ENCODE measurements around the gene RFX1. TPM values are rescaled to one million over a fixed set of nuclear protein-coding genes. Genes with fewer than 3 reads are reported as not detected.
A peak's percentile ranks its signal among the peaks of the same experiment; 100 is the strongest.
"Not testable (repeated sequence)": the region's sequence is repeated elsewhere in the genome, so short reads cannot be mapped to it uniquely, and the experiment has no call there.

Gene RFX1
- total and polyA plus RNA-seq, 2 of the 13 experiments (the other 11 are each of a cell fraction or from before 2014, with no cell fraction given) = 1.1 to 1.3 TPM

DNA sequence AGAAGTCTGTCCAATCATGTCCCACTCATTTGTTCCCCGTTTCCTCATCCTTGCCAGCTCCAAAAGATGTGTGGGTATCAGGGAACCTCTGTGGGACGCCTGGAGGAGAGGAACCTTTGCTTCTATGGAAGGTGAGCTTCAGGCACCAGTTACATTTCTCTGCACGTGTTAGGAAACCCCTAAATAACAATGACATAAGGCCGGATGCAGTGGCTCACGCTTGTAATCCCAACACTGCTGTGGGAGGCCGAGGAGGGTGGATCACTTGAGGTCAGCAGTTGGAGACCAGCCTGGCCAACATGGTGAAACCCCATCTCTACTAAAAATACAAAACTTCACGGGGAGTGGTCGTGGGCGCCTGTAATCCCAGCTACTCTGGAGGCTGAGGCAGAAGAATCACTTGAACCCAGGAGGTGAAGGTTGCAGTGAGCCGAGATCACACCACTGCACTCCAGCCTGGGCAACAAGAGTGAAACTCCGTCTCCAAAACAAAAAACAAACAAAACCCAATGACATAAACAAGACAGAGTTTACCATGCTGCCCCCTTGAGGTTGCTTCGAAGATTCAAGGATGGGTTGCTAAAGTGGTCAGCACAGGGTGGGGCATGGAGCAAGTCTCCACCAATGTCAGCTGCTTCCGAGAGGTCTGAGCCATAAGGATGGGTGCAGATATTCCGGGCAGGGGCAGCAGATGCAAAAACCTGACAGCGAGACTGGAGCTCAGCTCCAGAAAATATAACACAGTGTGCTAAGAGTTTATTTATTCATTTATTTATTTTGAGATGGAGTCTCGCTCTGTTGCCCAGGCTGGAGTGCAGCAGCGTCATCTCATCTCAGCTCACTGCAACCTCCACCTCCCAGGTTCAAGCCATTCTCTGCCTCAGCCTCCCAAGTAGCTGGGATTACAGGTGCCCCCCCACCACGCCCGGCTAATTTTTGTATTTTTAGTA lies 36.8 kb upstream of the RFX1 start:
- BruUV-seq (replicated peaks); H3K4me1 ChIP-seq (ENCODE audit: insufficient read depth, low read length); H3K36me3 ChIP-seq (replicated peaks in 1 of 2; ENCODE audit: control insufficient read depth in 1 of 2, insufficient read depth in 2 of 2, low read length in 2 of 2); H3K4me3 ChIP-seq (replicated peaks in 1 of 3; ENCODE audit: insufficient read depth in 1 of 3, low read depth in 2 of 3, low read length in 3 of 3); H3K4me2 ChIP-seq (ENCODE audit: low read depth, low read length); H4K20me1 ChIP-seq (ENCODE audit: insufficient read depth, low read length); H3K27me3 ChIP-seq (ENCODE audit: control insufficient read depth in 1 of 2, insufficient read depth in 2 of 2, low read length in 2 of 2); H2AFZ ChIP-seq (ENCODE audit: low read length); H3K79me2 ChIP-seq (ENCODE audit: insufficient read depth, low read length); H3K9ac ChIP-seq (ENCODE audit: insufficient read depth, low read depth, low read length); in situ Hi-C loops (cut with HindIII; ENCODE audit: extremely low pct_ligation_motif_present, low pct_unique_long_range_greater_than_20kb); H3K9me3 ChIP-seq (ENCODE audit: low read length); TF ChIP-seq ATF7 (CRISPR knock-in tag; IDR thresholded peaks at IDR 0.05); FOXA1 (IDR thresholded peaks at IDR 0.05): not testable (repeated sequence)
- POLR2A ChIA-PET = interaction anchor here (1.7 kb wide), 1 partner anchor 29 kb away, joined by 5 read pairs; no protein-coding TSS in a partner anchor
- ATAC-seq = peak; percentile 79
- TF ChIP-seq FOXA3 (CRISPR knock-in tag; IDR thresholded peaks at IDR 0.05) (peak; percentile 31; the same call in 1 of the 2 replicates), SAP130 (CRISPR knock-in tag; IDR thresholded peaks at IDR 0.05; ENCODE audit: low read depth) (0 out of 2 replicates have a peak, but pooled peaks have one; percentile 23), ATF7 (IDR thresholded peaks at IDR 0.05) (0 out of 2 replicates have a peak, but pooled peaks have one; percentile 9), FOXK2 (IDR thresholded peaks at IDR 0.05) (peak; percentile 85), FOXA1 (CRISPR knock-in tag; IDR thresholded peaks at IDR 0.05) (peak; percentile 10; the same call in 1 of the 2 replicates), CEBPG (CRISPR knock-in tag; IDR thresholded peaks at IDR 0.05) (0 out of 2 replicates have a peak, but pooled peaks have one; percentile 12), STAG1 (CRISPR knock-in tag; IDR thresholded peaks at IDR 0.05) (peak; percentile 57), FOXK1 (CRISPR knock-in tag; IDR thresholded peaks at IDR 0.05; ENCODE audit: borderline replicate concordance, low read depth) (peak; percentile 72; the same call in 1 of the 2 replicates), ZNF350 (CRISPR knock-in tag; IDR thresholded peaks at IDR 0.05; ENCODE audit: borderline replicate concordance, low read depth) (peak; percentile 32; the same call in 1 of the 2 replicates), ZNF501 (CRISPR knock-in tag; IDR thresholded peaks at IDR 0.05) (0 out of 2 replicates have a peak, but pooled peaks have one; percentile 14), SMC3 (IDR thresholded peaks at IDR 0.05; ENCODE audit: low read length) (peak; percentile 46; the same call in 1 of the 2 replicates), THAP11 (CRISPR knock-in tag; IDR thresholded peaks at IDR 0.05) (peak; percentile 26; the same call in 1 of the 2 replicates), FOXO1 (CRISPR knock-in tag; IDR thresholded peaks at IDR 0.05) (peak; percentile 51; the same call in 1 of the 2 replicates), FOXP1 (IDR thresholded peaks at IDR 0.05) (peak; percentile 75), FOXP1 (CRISPR knock-in tag; IDR thresholded peaks at IDR 0.05) (peak; percentile 80), ZNF441 (CRISPR knock-in tag; IDR thresholded peaks at IDR 0.05; ENCODE audit: borderline replicate concordance) (peak; percentile 57; the same call in 1 of the 2 replicates)
- TF ChIP-seq, protein P1, sequence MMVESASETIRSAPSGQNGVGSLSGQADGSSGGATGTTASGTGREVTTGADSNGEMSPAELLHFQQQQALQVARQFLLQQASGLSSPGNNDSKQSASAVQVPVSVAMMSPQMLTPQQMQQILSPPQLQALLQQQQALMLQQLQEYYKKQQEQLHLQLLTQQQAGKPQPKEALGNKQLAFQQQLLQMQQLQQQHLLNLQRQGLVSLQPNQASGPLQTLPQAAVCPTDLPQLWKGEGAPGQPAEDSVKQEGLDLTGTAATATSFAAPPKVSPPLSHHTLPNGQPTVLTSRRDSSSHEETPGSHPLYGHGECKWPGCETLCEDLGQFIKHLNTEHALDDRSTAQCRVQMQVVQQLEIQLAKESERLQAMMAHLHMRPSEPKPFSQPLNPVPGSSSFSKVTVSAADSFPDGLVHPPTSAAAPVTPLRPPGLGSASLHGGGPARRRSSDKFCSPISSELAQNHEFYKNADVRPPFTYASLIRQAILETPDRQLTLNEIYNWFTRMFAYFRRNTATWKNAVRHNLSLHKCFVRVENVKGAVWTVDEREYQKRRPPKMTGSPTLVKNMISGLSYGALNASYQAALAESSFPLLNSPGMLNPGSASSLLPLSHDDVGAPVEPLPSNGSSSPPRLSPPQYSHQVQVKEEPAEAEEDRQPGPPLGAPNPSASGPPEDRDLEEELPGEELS (CRISPR knock-in tag; IDR thresholded peaks at IDR 0.05) = peak; percentile 58; the same call in 1 of the 2 replicates
- TF ChIP-seq, protein P2, sequence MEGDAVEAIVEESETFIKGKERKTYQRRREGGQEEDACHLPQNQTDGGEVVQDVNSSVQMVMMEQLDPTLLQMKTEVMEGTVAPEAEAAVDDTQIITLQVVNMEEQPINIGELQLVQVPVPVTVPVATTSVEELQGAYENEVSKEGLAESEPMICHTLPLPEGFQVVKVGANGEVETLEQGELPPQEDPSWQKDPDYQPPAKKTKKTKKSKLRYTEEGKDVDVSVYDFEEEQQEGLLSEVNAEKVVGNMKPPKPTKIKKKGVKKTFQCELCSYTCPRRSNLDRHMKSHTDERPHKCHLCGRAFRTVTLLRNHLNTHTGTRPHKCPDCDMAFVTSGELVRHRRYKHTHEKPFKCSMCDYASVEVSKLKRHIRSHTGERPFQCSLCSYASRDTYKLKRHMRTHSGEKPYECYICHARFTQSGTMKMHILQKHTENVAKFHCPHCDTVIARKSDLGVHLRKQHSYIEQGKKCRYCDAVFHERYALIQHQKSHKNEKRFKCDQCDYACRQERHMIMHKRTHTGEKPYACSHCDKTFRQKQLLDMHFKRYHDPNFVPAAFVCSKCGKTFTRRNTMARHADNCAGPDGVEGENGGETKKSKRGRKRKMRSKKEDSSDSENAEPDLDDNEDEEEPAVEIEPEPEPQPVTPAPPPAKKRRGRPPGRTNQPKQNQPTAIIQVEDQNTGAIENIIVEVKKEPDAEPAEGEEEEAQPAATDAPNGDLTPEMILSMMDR (CRISPR knock-in tag; IDR thresholded peaks at IDR 0.05) = peak; percentile 63
- FAIRE-seq = peak; percentile 75
- CTCF ChIA-PET (ENCODE audit: low intra/inter-chr PET ratio, low total read pairs) = interaction anchor here (1.1 to 1.8 kb wide), 2 partner anchors 29 to 163 kb away, joined by 5 to 13 read pairs; partner anchors contain the start of gene MISP3
- peak; percentile 58 for DNase-seq (ENCODE audit: low spot score)
- intact Hi-C loops (cut with micrococcal nuclease; ENCODE audit: unreplicated experiment) = loop anchor here (1.0 kb wide), 1 partner anchor 163 kb away; no protein-coding TSS in a partner anchor
- peak overlapping the region; percentile 51 for H3K27ac ChIP-seq (ENCODE audit: extremely low read length, insufficient read depth, low read length)
- 79% methylated on average over 19 of the region's 19 CpGs for WGBS (ENCODE audit: low lambda C conversion rate)
